Activated T-cell treated with anti-CD3 and anti-CD28 coated beads, Interleukin-2, amount 50 U/mL, for 1 hour (primary cell): Measurements from ENCODE around the gene CST3.
"Not testable (repeated sequence)": the region's sequence is repeated elsewhere in the genome, so short reads cannot be mapped to it uniquely, and the experiment has no call there.

ENCODE experiments used
- DNase-seq: peaks from one replicate; pipeline ENCODE4 v3.0.0-alpha.2; 2020

The CST3 gene

DNA sequence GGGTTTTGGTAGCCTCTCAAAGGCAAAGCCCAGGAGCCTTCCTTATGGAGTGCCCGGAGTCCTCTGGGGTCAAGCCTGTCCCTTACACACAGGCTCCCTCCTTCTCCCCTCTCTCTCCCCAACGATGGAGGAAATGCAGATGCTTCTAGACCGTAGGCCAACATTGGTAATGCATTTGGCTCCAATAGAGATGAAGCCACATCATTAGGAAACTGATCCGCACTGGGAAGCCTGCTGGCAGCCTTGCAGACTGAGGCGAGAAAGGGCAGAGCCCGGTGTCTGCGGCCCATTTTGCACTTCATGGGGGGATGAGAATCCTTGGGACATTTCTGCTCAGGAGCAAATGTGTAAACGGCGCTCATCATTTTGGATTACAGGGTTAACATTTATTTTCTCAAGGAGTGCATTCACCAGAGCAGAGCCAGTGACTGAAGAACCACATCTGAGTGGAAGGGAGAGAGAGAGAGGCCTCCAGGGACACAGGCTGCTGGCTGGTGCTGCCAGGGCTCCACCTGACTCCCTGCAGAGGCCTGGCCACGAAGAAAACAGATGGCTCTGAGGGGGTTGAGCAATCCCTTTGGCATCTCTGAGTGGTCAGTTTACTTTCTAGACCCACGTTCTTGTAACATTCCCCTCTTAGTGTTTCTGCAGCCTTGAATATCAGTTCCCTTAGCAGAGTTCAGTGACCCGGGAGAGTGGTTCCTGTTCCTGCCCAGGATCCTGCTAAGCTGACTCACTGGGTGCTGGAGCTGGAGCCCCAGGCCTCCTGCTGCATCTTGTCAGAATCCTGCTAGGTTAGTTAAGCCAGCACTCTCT lies 4.4 kb upstream of the CST3 start:
- DNase-seq: no peak

DNA sequence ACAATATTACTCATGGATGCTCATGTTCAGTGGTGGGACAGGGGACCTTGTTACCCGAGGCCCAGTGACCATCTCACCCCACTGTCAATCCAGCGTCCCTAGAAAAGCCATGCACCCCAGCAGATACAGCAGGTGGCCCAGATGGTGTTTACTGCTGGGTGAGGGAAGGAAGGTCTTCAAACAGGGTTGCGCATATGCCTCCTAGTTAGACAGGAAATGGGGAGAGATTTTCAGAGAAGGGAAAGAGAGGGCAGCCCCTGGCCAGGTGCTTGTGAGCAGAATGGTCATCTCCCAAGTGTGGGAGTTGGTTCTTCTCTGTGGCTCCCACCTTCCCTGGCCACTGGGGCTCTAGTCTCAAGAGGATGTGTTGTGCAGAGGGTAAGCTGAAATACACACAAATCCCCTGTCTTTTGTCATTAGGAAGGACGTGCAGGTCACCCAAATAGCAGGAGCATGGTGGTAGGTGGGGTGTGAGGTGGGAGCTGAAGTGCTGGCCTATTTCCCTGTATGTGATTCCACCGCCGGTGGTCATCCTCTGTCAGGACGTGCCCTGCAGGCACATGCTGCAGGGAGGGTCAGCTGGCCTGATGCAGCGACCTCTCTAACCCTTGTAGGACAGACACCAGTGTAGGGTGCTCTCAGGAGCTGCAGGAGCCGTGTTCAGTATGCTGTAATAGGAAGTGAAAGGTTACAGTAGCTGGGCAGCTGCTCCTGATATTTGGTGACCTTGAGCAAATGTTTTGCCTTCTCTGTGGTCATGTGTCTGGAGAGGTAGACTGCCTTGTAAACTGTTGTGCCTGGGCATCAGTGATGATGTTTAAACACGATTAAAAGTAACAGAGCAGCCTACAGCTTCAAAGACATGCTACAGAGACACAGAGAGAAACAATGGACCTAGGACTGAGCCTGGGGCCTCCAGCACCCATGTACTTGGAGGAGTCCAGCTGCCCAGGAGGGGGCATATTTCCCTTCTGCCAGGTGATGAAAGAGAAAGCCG lies 3.2 kb upstream of the CST3 start:
- no peak for DNase-seq

DNA sequence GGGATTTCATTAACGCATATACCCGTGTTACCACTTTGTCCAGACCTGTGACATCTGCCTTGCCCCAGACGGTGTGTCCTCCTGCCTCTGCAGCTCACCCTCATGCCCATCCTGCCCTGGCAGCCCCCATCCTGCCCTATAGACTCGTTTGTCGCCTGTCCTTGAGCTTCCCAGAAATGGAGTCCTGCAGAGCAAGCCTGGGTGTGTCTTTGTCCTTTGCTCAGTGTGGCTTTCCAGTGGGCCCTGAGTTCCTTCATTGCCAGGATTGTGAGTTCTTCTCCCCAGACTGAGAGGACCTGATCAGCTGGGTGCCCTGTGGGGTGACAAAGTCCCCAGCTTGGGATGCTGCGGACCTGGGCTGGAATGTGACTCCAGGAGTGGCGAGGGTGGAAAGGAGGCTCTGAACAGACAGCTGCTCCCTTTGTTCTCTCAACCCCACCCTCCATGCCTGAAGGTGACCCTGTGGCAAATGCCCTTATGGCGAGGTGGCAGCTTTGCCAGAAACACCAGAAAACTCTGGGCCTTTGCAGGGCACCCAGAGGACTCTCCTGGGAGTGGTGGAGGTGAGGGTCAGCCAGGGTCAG lies 2.4 kb upstream of the CST3 start:
- DNase-seq: no peak

DNA sequence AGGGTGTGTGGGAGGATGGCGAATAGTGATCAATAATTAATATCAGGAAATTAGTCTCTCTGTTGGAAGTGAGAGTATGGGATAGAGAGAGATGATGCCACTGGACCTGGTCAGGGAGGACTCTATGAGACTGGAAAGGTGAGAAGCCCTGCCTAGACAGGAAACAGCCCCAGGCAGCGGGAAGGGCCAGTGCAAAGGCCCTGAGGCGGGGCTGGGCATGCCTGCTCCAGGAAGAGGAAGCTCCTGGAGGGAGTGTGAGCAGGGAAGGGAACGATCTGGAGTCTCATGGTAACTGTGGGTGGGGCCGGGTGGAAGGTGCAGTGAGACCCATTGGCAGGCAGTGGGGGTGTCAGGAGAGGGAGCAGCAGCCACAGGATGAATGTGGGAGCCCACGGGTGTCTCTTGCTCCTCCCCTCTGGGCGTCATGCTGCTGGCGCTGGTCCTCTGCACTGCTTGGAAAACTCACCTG lies 1.8 kb upstream of the CST3 start:
- no peak for DNase-seq

DNA sequence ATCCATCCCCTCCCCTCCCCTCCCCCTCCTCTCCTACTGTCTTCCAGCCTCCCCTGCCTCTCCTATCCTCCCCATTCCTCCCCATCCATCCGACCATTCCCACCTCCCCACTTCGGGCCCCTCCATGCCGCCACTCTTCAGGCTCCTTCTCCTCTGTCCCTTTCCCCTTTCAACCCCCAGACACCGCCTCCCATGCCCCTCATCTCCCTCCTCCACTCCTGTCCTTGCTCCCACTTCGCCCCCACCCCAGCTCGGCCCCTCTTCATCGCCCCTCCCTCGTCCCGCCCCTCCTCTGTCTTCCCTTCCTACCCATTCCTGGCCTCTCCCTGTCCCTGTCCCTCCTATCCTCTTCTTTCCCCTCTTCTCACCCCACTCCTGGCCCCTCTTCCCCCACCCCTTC lies 554 bp upstream of the CST3 start:
- no peak for DNase-seq

DNA sequence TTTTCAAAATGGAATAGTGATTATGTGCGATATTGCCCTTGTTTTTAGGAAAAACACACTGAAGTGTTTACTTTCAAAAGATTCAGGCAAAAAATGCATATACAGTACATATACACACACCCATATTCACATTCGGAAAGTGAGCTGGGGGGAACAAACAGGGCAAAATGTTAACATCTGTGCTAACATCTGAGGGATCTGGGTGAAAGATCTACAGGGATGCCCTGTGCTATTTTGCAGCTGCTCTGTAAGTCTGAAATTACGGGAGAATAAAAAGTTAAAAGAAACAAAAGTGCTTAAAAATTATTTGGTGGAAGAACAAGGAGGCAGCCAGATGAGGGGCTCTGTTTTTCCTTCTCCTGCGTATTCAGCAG lies 860 bp downstream of the CST3 start:
- no peak for DNase-seq

DNA sequence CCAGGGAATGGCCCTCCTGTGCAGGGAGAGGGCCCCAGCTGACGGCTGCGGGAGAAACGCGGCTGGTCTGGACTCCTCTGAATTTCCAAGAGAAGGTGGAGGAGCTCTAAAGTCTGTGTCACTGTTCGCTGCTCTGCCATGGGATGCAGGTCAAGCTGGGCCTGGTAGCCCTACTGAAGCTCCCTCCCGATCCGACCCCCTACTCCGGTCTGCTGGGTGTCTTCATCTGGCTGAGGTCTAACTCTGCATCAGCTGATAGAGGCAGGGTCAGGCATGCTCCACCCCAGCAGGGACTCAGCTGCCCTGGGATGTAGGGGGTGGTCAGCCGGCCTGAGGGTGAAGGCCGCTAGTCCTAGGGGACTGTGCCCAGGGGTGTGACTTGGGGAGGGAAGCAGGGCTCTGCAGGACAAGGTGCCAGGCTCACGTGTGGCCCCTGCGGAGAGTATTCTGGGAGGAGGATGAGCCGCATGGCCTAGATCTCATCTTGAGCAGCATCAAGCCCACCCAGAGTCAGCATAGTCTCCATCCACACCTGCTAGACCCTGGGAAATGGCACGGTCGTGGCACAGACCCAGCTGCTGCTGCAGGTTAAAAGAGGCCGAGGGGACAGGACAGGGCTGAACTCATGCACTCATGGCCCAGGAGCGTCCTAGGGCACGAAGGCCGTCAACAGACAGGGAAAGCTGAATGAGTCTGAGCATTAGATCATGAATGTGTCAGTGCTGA lies 1.4 kb downstream of the CST3 start:
- no peak for DNase-seq

DNA sequence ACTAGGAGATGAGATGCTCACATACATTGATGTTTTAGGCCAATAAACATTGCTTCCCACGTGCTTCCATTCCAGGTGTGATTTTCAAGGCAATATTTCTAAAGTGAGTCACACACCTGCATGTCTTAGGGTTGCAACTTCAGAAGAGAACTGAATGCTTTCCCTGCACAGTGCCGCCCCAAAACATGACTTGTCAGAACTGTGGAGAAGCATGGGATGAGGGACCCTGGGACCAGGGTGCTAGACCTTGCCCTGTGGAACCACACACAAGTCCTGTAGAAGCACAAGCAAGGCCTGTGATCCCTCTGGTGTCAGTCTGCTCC lies 2.0 kb downstream of the CST3 start:
- not testable (repeated sequence) for DNase-seq

DNA sequence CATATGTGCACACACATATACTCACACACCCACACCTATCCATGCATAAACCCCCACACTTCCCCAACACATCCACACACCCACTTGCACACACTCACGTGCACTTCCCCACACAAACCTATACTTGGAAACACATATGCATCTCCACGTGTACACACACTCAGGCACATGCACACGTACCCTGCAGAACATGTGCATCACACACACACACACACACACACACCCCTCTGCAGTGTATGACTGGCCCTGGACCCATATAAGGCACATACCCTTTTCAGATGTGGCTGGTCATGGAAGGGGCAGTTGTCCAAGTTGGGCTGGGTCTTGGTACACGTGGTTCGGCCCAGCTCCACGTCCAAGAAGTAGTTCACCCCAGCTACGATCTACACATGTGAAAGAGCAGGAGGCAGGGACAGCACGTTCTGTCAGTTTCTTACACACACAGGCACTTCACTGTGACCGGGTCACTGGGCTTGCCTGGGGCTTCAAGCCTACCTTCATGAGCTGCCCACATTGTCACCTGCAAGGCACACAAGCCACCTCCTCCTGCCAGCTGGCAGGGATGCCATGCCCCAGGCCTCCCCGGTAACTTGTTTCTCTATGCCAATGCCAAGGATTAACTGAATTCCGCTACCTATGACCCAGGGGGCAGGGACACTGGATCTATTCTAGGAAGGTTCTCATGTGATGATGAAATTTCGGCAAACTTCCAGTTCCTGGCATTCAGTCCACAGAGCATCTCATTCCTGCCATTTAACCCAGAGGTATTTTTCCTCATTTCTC lies 2.6 kb downstream of the CST3 start:
- DNase-seq: no peak

DNA sequence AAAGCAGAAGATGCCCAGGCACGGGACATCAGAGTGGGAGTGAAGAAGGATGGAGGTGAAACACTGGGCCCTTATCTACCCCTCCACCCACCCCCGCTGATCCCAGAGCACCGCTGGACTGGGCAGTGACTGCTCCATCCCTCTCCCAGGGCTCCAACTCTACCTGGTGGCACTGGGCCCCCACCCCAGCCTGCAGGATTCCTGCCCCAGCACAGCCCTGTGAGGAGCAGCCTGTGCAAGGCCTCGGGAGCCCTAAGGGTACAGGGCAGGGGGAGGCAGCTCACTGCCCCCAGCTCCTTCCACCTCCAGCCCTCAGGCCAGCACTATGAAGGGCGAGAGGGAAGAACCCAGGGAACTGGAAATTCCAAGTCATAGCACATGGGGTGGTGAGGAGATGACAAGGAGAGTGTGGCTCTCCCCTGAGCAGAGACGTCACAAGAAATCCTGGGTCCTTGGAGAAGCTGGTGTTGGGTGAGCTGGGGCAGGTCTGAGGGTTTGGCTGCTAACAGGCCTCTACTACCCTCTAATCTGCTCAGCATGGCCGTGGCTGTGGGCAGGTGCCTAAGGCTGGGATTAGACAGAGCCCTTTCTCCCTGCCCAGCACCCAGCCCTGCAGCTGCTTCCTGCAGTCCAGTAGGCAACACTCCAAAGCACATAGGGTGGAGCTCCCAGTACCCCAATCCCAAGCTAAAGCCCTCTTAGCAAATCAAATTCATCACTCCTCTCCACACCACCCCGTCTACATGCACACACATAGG lies 3.5 kb downstream of the CST3 start:
- no peak for DNase-seq

DNA sequence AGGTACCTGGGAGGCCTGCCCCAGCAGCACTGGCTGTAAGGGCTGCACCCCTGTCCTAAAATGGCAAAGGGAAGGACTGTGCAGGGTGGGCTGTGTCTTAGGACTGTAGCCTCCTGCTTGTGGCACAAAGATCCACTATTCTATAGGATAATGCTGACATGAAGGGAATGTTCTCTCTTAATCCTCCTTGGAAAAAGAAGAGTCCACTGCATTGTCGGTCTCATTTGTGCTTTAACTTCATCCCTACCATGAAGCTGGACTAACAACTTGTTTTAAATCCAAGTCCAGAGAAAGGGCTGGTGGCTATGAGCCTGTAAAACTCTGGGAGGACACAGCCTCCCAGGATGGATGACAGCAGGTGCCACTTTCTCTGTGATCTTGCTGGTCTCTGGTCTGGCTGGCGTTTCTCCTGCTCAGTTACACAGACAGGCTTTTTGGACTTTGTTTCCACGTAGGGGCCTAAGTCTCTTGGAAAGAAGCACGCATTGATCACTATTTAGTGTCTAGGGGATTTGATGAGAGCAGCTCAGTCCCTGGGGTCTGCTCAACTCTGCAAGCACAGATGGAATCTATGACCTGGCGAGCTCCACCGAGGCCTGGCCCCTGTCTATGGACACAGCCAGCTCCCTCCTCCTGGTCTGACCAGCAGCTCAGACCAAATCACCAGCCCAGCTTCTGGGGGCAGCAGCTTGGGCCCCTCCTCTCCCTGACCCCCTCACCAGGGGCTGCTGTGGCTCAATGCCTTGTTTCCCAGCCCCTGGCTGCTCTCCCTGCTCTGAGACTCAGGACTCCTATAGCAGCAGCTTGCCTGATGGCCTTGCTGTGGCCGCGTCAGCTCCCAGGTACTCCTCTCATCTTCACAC lies 4.8 kb downstream of the CST3 start:
- no peak for DNase-seq

DNA sequence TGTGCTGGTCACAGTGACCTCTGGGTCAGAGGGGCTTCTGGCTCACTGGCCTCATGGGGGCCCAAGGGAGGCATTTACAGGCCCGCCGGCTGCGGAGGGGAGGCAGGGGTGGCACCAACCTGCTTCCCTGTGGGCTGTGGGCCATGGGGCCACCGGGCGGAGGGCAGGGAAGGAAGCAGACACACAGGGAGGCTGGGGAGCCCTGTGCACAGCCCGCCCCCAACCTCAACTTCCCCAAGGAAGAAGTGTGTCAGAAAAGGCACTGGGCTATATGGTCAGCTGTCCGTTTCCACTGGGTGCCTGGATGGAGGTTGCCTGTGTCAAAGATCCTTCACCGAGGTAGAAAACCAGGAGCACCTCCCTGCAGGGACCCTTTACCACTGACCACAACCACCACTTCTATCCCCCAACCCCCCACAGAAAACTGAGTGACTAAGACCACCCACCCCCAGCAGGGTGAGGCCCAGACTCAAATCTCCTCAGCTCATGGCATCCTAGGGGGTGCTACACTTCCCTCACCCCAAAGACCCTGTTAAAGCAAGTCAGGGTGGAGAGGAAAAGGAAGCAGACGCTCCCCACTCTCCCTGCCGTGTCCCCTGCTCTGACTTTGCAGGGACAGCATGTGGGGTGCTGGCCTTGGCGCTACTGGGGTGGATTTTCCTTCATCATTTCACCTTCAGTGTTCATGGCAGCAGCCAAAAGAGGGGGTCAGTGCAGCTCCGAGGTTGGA lies 5.6 kb downstream of the CST3 start:
- no peak for DNase-seq

DNA sequence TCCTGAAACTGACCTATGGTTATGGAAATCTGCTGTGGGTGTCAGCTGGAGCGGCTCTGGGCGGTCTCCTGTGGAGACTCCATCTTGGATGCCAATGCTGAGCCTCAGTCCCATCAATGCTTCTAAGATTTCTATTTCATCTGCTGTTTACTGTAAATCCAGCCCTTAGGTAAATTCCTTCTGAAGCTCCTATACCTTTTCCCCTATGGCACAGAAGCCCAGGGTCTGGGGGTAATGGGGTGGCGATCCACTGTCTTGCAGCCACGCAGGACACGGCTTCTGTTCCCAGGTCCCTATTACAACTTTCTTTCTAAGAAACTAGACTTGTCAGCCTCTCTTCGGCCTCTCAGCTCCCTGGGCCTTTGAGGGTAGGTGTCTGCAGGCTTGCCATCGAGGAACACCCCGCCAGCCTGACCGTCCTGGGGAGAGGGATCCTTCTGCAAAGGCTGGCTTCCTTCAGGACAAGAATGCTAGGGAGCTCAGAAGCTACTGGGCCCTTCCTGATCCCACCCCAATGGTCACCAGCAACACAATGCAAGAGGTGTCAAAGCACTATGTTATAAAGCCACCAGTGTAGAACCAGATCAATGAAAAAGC lies 6.4 kb downstream of the CST3 start:
- DNase-seq: no peak

DNA sequence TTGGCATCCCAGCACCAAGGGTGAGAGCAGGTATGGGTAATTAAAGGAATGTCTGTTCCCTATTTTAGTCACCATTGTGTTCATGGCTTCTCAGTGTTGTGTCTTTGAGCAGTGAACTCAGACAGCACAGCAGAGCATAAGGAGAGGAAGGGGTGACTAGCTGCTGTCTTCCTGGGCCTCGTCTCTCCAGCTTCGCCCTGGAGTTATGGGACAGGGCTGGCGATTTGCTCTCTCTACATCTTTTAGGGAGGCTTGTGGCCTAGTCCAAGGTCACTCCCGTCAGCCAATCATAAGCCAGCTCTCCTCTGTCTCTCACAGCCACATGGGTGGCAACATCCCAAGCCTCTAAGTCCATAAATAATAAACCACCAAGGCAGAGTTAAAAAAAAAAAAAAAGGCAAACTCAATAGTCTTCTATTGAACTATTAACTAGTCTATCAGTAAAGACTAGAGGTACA lies 7.3 kb downstream of the CST3 start:
- no peak for DNase-seq

DNA sequence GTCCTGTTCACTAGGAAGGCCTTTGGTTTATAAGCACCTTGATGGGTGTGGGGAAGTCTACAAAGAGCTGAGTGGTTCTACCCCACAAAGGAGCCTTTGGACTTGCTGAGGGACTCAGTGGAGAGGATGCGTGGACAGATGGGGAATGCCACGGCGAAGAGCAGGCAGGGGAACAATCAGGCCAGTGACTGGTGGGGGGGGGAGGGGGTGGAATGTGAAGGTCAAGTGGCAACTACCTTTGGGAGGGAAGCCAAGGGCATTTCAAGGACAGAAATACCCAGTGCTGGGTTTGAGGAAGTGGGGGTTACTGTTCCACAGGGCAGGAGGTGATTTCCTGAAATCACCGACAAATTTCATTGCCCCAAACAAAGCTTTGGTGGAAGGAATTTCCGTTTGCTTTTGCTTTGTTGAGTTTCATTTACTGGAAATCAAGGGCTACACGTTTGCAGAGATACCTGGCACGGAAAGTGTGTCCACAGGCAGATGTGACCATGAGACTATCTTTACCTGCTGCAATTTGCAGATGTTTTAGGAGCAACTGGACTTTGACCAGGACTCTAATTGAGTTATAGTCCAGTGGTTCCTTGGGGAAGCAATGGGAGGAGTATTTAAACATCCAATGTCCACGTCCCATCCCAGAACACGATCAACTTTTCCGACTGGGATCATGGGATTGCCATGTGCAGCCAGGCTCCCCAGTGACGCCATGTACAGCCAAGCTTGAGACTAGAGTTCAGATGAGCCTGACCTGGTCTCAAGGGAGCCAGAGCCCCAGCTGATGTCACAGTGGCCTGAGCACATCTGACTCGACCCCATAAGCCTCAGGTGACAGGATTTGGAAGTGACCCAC lies 8.0 kb downstream of the CST3 start:
- DNase-seq: no peak

DNA sequence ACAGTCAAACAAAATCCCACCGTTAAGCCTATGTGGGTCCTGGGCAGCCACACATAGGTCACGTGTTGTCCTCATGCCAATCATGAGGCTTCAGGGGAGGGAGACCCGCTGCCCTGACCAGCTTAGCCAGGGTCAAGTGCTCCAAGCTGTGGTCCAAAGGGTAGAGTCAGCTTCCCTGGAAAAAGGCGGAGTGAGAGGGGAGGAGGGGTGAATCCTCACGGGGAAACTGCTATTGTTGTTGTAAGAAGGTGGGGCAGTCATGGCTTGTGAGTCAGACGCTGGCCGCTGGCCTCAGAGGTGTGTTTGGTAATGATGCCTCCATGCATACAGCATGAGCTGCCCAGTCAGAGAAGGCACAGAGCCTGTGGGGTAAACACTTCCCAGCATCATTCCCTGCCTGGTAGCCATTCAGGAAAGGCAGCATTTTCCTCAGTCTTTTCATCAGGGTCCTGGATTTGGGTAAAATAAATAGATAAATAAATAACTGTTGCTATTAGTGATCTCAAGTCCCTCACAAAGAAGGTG lies 8.7 kb downstream of the CST3 start:
- DNase-seq: no peak

DNA sequence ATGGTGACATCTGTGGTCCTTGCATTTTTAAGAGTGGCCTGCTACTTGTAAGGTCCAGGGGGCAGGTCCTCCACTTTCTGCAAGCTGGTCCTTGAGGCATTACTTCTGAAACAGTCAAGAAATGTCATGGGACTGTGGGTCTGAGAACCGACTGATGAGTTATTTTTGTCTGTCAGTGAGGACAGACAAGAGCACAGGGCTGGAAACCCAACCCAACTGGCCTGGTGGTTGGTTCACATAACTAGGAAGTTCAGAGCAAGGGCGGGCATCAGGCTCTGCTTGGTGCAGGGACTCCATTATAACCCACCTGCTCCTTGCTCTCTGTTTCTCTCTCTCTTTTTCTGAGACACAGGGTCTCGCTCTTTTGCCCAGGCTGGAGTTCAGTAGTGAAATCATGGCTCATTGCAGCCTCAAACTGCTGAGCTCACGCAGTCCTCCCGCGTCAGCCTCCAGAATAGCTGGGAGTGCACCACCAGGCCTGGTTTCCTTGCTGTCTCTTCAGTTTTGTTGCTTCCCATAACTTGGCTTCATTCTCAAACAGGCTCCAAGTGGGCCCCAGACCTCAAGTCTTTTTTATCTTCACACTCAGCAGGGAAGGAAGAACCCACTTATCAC lies 9.2 kb downstream of the CST3 start:
- no peak for DNase-seq
